ENCODE results near the gene XPO5. TPM values are rescaled to one million over a fixed set of nuclear protein-coding genes. Genes with fewer than 3 reads are reported as not detected.

The XPO5 gene
- total and polyA plus RNA-seq, 9 of the 15 experiments (the other 6 are each of a cell fraction or from before 2014, with no cell fraction given): 36.0 to 170 (median 99.1) TPM

GRCh38 chr6:43477235-43478007, 98.4 kb downstream of the XPO5 start, which contains the start of gene TJAP1 (continued):
- TF ChIP-seq ARID3A (IDR thresholded peaks at IDR 0.05; ENCODE audit: borderline replicate concordance, low read depth, low read length) (no peak), TGIF2 (CRISPR knock-in tag; IDR thresholded peaks at IDR 0.05) (no peak), FOXK1 (CRISPR knock-in tag; IDR thresholded peaks at IDR 0.05; ENCODE audit: borderline replicate concordance) (no peak), CAMTA2 (CRISPR knock-in tag; conservative IDR thresholded peaks at IDR 0.05) (no peak), ZNF165 (CRISPR knock-in tag; IDR thresholded peaks at IDR 0.05; ENCODE audit: borderline replicate concordance) (no peak), MTA2 (IDR thresholded peaks at IDR 0.05; ENCODE audit: low read depth) (no peak), ZNF436 (CRISPR knock-in tag; IDR thresholded peaks at IDR 0.05) (no peak), USF2 (CRISPR knock-in tag; IDR thresholded peaks at IDR 0.05) (0 out of 2 replicates have a peak, but pooled peaks have one; percentile 2), RHOXF2B (CRISPR knock-in tag; conservative IDR thresholded peaks at IDR 0.05) (no peak), SNRNP70 (optimal IDR thresholded peaks at IDR 0.05; ENCODE audit: low read depth, low read length) (no peak), PRMT5 (CRISPR knock-in tag; IDR thresholded peaks at IDR 0.05) (no peak), ARNT (IDR thresholded peaks at IDR 0.05) (no peak), TOE1 (IDR thresholded peaks at IDR 0.05; ENCODE audit: borderline replicate concordance) (peak; percentile 71; the same call in 1 of the 2 replicates), TOE1 (CRISPR knock-in tag; IDR thresholded peaks at IDR 0.05; ENCODE audit: borderline replicate concordance, low read depth) (no peak), ETV1 (tag; conservative IDR thresholded peaks at IDR 0.05; ENCODE audit: low read depth) (no peak), PHF20 (IDR thresholded peaks at IDR 0.05; ENCODE audit: partially characterized antibody) (peak; percentile 95), MCM2 (IDR thresholded peaks at IDR 0.05; ENCODE audit: low read depth) (no peak), TCF7 (IDR thresholded peaks at IDR 0.05; ENCODE audit: borderline replicate concordance) (no peak), SIN3A (IDR thresholded peaks at IDR 0.05; ENCODE audit: borderline replicate concordance in 2 of 2, control insufficient read depth in 1 of 2, low read depth in 2 of 2, low read length in 2 of 2) (peak; percentile 58 to 88; a peak in 2 of 4 replicates), SP1 (CRISPR knock-in tag; IDR thresholded peaks at IDR 0.05) (peak; percentile 64; the same call in 1 of the 2 replicates)
- TF ChIP-seq, protein P1, sequence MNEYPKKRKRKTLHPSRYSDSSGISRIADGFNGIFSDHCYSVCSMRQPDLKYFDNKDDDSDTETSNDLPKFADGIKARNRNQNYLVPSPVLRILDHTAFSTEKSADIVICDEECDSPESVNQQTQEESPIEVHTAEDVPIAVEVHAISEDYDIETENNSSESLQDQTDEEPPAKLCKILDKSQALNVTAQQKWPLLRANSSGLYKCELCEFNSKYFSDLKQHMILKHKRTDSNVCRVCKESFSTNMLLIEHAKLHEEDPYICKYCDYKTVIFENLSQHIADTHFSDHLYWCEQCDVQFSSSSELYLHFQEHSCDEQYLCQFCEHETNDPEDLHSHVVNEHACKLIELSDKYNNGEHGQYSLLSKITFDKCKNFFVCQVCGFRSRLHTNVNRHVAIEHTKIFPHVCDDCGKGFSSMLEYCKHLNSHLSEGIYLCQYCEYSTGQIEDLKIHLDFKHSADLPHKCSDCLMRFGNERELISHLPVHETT (CRISPR knock-in tag; conservative IDR thresholded peaks at IDR 0.05 in 1 of 2, IDR thresholded peaks at IDR 0.05 in 1 of 2): no peak
- TF ChIP-seq, protein P2, sequence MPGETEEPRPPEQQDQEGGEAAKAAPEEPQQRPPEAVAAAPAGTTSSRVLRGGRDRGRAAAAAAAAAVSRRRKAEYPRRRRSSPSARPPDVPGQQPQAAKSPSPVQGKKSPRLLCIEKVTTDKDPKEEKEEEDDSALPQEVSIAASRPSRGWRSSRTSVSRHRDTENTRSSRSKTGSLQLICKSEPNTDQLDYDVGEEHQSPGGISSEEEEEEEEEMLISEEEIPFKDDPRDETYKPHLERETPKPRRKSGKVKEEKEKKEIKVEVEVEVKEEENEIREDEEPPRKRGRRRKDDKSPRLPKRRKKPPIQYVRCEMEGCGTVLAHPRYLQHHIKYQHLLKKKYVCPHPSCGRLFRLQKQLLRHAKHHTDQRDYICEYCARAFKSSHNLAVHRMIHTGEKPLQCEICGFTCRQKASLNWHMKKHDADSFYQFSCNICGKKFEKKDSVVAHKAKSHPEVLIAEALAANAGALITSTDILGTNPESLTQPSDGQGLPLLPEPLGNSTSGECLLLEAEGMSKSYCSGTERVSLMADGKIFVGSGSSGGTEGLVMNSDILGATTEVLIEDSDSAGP (CRISPR knock-in tag; IDR thresholded peaks at IDR 0.05): no peak
